Fibroblast of mammary gland (primary cell): Measurements from ENCODE around the gene DGCR2.

Source experiments
- DNase-seq: peaks from one replicate; pipeline ENCODE4 v3.0.0-alpha.2; 2010; ENCODE audit warnings: low read depth
- H3K4me3 ChIP-seq: 2 replicates; pipeline ENCODE4 v1.5.1; 2011; ENCODE audit warnings: low read depth, mild to moderate bottlenecking, low read length, moderate library complexity; ENCODE audit not compliant: control insufficient read depth
- CTCF ChIP-seq: conservative IDR thresholded peaks from 2 replicates; pipeline ENCODE4 v1.5.1; 2011; ENCODE audit warnings: low read depth, low read length, inconsistent platforms; ENCODE audit not compliant: control insufficient read depth, insufficient read depth

DGCR2 gene

GRCh38 chr22:19130959-19131684 is 8.9 kb upstream of the DGCR2 start, which contains the start of gene TSSK2:
TSS of gene TSSK2 (plus strand) at chr22:19131308. CDS start at chr22:19131400, 92 bp downstream.
- H3K4me3 ChIP-seq = no peak within 1 kb of the TSS
- no peak for DNase-seq
- no peak for TF ChIP-seq CTCF

- no peak overlapping the region for H3K4me3 ChIP-seq
- TF ChIP-seq CTCF = no peak
- no peak for DNase-seq
These were observed 7.7 kb upstream of the DGCR2 start for GRCh38 chr22:19129871-19130270.

GRCh38 chr22:19128946-19129727 is 6.9 kb upstream of the DGCR2 start:
- DNase-seq = no peak
- no peak overlapping the region for H3K4me3 ChIP-seq
- no peak for TF ChIP-seq CTCF

GRCh38 chr22:19128009-19128401 is 5.8 kb upstream of the DGCR2 start:
- DNase-seq = no peak
- H3K4me3 ChIP-seq = no peak overlapping the region
- no peak for TF ChIP-seq CTCF

GRCh38 chr22:19127329-19128008 is 5.3 kb upstream of the DGCR2 start:
- no peak for DNase-seq
- no peak overlapping the region for H3K4me3 ChIP-seq
- TF ChIP-seq CTCF = no peak

- TF ChIP-seq CTCF = no peak
- no peak overlapping the region for H3K4me3 ChIP-seq
These were observed 4.4 kb upstream of the DGCR2 start for GRCh38 chr22:19126309-19127273.

More at GRCh38 chr22:19126309-19127273, 4.4 kb upstream of the DGCR2 start:
- no peak for DNase-seq
